Thoracic aorta (tissue), 2 donors: Measurements from ENCODE around the gene HPSE2. TPM values are rescaled to one million over a fixed set of nuclear protein-coding genes. Genes with fewer than 3 reads are reported as not detected.

Experiments used
- ATAC-seq: fragments of 150-250 bp; one replicate; pipeline ENCODE4 v1.8.0; 2017; ENCODE audit warnings: low read depth; ENCODE audit not compliant: insufficient number of reproducible peaks, low FRiP score
- DNase-seq: peaks from one replicate; pipeline ENCODE4 v3.0.0-alpha.2; 2020; ENCODE audit warnings: low spot score
- H3K27ac ChIP-seq, 2 donors: fragments of 200-600 bp; sonication (generic); 1 replicate in 1 of 2; 2 replicates in 1 of 2; pipeline ENCODE4 v1.5.1; 2016; ENCODE audit warnings: mild to moderate bottlenecking in 2 of 2, moderate library complexity in 2 of 2
- H3K27me3 ChIP-seq: fragments of 200-600 bp; sonication (generic); replicated peaks from 2 replicates; pipeline ENCODE4 v1.6.0; 2016; ENCODE audit warnings: mild to moderate bottlenecking; ENCODE audit not compliant: insufficient read depth
- H3K36me3 ChIP-seq: fragments of 200-600 bp; sonication (generic); one replicate; pipeline ENCODE4 v1.5.1; 2016
- H3K4me1 ChIP-seq, 2 donors: fragments of 200-600 bp; sonication (generic); 1 replicate in 1 of 2; 2 replicates in 1 of 2; pipeline versions ENCODE4 v1.5.1 to v1.6.0; 2016; ENCODE audit warnings: low read depth in 2 of 2, mild to moderate bottlenecking in 1 of 2; ENCODE audit not compliant: control insufficient read depth in 1 of 2
- H3K4me3 ChIP-seq: fragments of 200-600 bp; sonication (generic); 2 replicates; pipeline ENCODE4 v1.5.1; 2016; ENCODE audit warnings: mild to moderate bottlenecking
- H3K9me3 ChIP-seq: fragments of 200-600 bp; sonication (generic); 2 replicates; pipeline ENCODE4 v1.5.1; 2016
- CTCF ChIP-seq: fragments of 200-600 bp; sonication (generic); IDR thresholded peaks from one replicate; pipeline ENCODE4 v1.5.1; 2019; ENCODE audit warnings: antibody characterized with exemption
- total RNA-seq, 2 donors: library from RNA; depleted of rRNA; stranded (reverse); fragments of >200 nt; gene quantifications; one replicate each; pipeline versions ENCODE4 v1.1.0 to v1.2.3, GENCODE V29; 2016

The HPSE2 gene
- total RNA-seq, 2 donors from 2014 or later, result 1.1 to 1.8 TPM

- no peaks in the 10 kb centered on the region for H3K4me1 ChIP-seq
- no peak for TF ChIP-seq CTCF
- H3K27me3 ChIP-seq, result no peaks in the 10 kb centered on the region
- ATAC-seq (no peak), DNase-seq (no peak)
- no peak overlapping the region for H3K27ac ChIP-seq
- H3K4me3 ChIP-seq, result no peak overlapping the region
- no peaks in the 10 kb centered on the region for H3K36me3 ChIP-seq
- no peaks in the 10 kb centered on the region for H3K9me3 ChIP-seq
Measured at GRCh38 chr10:98587156-98587837, 648.4 kb downstream of the HPSE2 start.

DNA sequence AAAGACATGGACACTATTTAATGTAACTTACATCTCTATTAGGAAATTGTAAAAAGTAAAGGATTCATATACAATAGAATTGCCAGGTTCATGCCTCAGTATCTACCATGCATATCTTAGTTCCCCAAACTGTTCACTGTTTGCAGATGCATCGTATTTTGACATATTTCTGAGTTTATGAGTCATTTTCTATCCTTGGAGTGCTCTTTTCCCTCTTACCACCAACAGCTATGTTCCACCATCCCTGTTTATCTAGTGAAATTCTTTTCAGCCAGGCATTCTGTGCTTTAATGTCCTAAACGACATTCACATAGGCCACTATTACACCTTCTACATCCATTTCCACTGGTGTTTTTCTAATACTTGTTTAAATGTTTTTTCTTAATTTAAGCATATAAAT is 649.6 kb downstream of the HPSE2 start:
- no peak for DNase-seq
- no peak for TF ChIP-seq CTCF
- Histone ChIP-seq H3K4me1 (no peaks in the 10 kb centered on the region), H3K9me3 (no peaks in the 10 kb centered on the region), H3K4me3 (no peak overlapping the region), H3K27me3 (no peaks in the 10 kb centered on the region), H3K27ac (no peak overlapping the region), H3K36me3 (no peaks in the 10 kb centered on the region)
- no peak for ATAC-seq

- no peak overlapping the region for H3K27ac ChIP-seq
- H3K27me3 ChIP-seq, result no peaks in the 10 kb centered on the region
- H3K36me3 ChIP-seq, result no peaks in the 10 kb centered on the region
- H3K4me1 ChIP-seq, result no peaks in the 10 kb centered on the region
- TF ChIP-seq CTCF, result no peak
- ATAC-seq (no peak), DNase-seq (no peak)
- no peaks in the 10 kb centered on the region for H3K9me3 ChIP-seq
- H3K4me3 ChIP-seq, result no peak overlapping the region
Measured at GRCh38 chr10:98582363-98582762, 653.3 kb downstream of the HPSE2 start.

DNA sequence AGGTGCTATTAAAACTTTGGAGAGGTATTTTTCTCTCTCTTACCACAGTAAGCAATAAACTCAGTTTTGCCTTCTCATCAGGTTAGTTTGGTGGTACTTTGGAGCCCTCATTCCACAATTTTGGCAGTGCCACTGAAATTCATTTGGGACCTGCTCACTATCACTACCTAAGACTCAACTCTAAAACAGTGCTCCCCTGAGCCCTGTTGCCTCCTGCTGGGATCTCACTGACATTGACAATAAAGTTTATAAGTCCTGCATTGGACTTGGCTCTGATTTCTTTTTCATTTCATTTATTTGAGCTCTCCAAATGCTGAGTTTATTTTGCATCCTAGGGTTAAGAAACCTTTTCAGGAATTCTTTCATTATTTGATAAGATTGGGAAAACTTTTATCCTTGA is 658.1 kb downstream of the HPSE2 start:
- no peak for TF ChIP-seq CTCF
- Histone ChIP-seq H3K9me3 (no peaks in the 10 kb centered on the region), H3K4me3 (no peak overlapping the region), H3K4me1 (no peaks in the 10 kb centered on the region), H3K27me3 (no peaks in the 10 kb centered on the region), H3K36me3 (no peaks in the 10 kb centered on the region), H3K27ac (no peak overlapping the region)
- ATAC-seq (no peak), DNase-seq (no peak)

DNA sequence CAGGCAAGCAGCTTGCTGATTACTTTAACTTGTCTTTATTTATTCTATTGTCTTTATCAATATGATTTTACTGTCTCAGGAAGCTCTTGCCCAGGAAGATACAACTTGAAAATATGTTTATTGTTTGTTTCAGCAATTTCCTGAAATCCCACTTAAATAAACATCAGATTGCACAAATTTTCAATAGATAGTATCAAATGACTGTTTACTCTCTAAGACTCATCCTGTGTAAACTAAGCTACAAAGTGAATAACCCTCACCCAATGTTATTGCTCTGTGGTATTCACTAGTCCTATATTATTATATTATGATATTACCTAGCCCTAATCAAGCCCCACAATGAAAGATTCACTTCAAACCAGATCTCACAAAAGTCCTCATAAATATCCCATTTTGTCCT is 658.5 kb downstream of the HPSE2 start:
- no peak for DNase-seq
- Histone ChIP-seq H3K27ac (no peak overlapping the region), H3K9me3 (no peaks in the 10 kb centered on the region), H3K4me3 (no peak overlapping the region), H3K36me3 (no peaks in the 10 kb centered on the region), H3K4me1 (no peaks in the 10 kb centered on the region), H3K27me3 (no peaks in the 10 kb centered on the region)
- no peak for ATAC-seq
- no peak for TF ChIP-seq CTCF
